AG04450 (cell line): ENCODE results near the gene FOXQ1. TPM values are rescaled to one million over a fixed set of nuclear protein-coding genes. Genes with fewer than 3 reads are reported as not detected.
"Not testable (repeated sequence)": the region's sequence is repeated elsewhere in the genome, so short reads cannot be mapped to it uniquely, and the experiment has no call there.

ENCODE experiments used
- CTCF ChIA-PET: fragments of 300-600, 350-600 bp; formaldehyde crosslinking; extraction: SDS; loops from one replicate; lab custom pipeline; 2022; ENCODE audit warnings: antibody characterized with exemption, inconsistent platforms; lab: Charles Lee
- POLR2A ChIA-PET: fragments of 350-600 bp; formaldehyde crosslinking; extraction: SDS; loops from one replicate; lab custom pipeline; 2021; ENCODE audit warnings: antibody characterized with exemption, inconsistent platforms; lab: Yijun Ruan, JAX
- DNase-seq: peaks from one replicate; pipeline ENCODE4 v3.0.0-alpha.2; 2011; ENCODE audit warnings: low read depth, low spot score
- H3K27ac ChIP-seq: one replicate; pipeline ENCODE4 v1.5.1; 2012; ENCODE audit warnings: low read depth, low read length, control low read depth
- H3K27me3 ChIP-seq: one replicate; pipeline ENCODE4 v1.6.0; 2012; ENCODE audit warnings: low read length; ENCODE audit not compliant: control insufficient read depth, insufficient read depth
- H3K4me3 ChIP-seq: 2 replicates; pipeline ENCODE4 v1.5.1; 2011; ENCODE audit warnings: mild to moderate bottlenecking, low read depth, low read length, control low read depth
- H3K9me3 ChIP-seq: 2 replicates; pipeline ENCODE4 v1.5.1; 2012; ENCODE audit warnings: low read length; ENCODE audit not compliant: control insufficient read depth, insufficient read depth
- polyA plus RNA-seq: library from polyadenylated mRNA; depleted of rRNA; stranded (reverse); fragments of >200 nt; gene quantifications from 2 replicates; pipeline ENCODE4 v1.2.3, GENCODE V29; 2011
- TF ChIP-seq, protein P1 (sequence below): IDR thresholded peaks from 2 replicates; pipeline ENCODE4 v1.5.1; 2011; ENCODE audit warnings: low read depth, low read length, control low read depth, inconsistent platforms

The FOXQ1 gene
- polyA plus RNA-seq, 1 experiment, result 0.07 TPM

GRCh38 chr6:1346558-1347091 is 34.7 kb downstream of the FOXQ1 start:
- Histone ChIP-seq H3K27ac (no peak overlapping the region), H3K27me3 (no peaks in the 10 kb centered on the region), H3K9me3 (no peaks in the 10 kb centered on the region), H3K4me3 (no peak overlapping the region)
- DNase-seq, result no peak
- ChIA-PET CTCF (interaction anchor here (0.7 to 1.7 kb wide), 4 partner anchors 11 to 754 kb away, joined by 3 to 12 read pairs (median 4); no protein-coding TSS in a partner anchor), POLR2A (interaction anchor here (0.6 kb wide), 1 partner anchor 10 kb away, joined by 5 read pairs; no protein-coding TSS in a partner anchor)
- TF ChIP-seq, protein P1, sequence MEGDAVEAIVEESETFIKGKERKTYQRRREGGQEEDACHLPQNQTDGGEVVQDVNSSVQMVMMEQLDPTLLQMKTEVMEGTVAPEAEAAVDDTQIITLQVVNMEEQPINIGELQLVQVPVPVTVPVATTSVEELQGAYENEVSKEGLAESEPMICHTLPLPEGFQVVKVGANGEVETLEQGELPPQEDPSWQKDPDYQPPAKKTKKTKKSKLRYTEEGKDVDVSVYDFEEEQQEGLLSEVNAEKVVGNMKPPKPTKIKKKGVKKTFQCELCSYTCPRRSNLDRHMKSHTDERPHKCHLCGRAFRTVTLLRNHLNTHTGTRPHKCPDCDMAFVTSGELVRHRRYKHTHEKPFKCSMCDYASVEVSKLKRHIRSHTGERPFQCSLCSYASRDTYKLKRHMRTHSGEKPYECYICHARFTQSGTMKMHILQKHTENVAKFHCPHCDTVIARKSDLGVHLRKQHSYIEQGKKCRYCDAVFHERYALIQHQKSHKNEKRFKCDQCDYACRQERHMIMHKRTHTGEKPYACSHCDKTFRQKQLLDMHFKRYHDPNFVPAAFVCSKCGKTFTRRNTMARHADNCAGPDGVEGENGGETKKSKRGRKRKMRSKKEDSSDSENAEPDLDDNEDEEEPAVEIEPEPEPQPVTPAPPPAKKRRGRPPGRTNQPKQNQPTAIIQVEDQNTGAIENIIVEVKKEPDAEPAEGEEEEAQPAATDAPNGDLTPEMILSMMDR, result no peak

DNA sequence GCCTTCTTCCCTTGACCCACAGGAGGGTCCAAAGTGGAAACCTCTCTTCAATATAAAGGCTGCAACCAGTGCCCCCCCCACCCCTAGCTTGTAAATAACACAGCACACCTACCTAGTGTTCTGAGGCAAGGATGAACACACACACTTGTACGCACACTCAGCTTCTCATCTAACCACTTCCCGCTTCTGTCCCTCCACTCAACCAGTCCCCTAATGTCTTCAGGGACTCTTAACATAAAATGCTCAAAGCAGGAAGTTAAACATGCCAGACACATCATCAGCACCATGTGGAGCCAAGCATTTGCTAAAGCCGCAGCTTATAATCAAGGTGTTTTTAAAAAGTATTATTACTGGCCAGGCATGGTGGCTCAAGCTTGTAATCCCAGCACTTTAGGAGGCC is 35.3 kb downstream of the FOXQ1 start:
- H3K27ac ChIP-seq, result no peak overlapping the region
- TF ChIP-seq, protein P1, result no peak
- DNase-seq, result no peak
- H3K27me3 ChIP-seq, result no peaks in the 10 kb centered on the region
- POLR2A ChIA-PET, result no interaction called here
- CTCF ChIA-PET, result interaction anchor here (0.7 to 1.7 kb wide), 4 partner anchors 11 to 754 kb away, joined by 3 to 12 read pairs (median 4); no protein-coding TSS in a partner anchor
- no peaks in the 10 kb centered on the region for H3K9me3 ChIP-seq
- H3K4me3 ChIP-seq, result no peak overlapping the region

DNA sequence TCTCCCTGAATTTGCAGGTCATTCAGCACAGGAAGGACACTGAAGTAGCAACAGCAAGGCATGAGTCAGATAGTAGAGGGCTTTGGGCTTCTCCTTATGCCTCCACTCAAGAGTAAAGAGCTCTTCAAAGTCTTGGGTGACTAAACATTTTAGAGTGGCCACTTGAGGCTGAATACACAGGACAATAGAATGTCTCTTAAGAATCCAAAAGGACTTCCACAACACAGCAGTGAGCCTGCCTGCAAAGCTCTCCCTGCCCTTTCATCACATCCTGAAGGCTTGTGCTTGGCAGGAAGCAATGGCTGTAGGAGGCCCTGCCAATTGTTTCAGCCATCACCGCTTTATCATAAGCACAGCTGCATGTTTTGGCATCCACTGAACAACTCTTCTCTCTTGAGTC is 36.8 kb downstream of the FOXQ1 start:
- no peak for DNase-seq
- Histone ChIP-seq H3K4me3 (no peak overlapping the region), H3K9me3 (no peaks in the 10 kb centered on the region), H3K27ac (no peak overlapping the region), H3K27me3 (no peaks in the 10 kb centered on the region)
- ChIA-PET POLR2A (interaction anchor here (0.7 kb wide), 1 partner anchor 22 kb away, joined by 3 read pairs; no protein-coding TSS in a partner anchor), CTCF (no interaction called here)
- TF ChIP-seq, protein P1, result no peak

GRCh38 chr6:1349655-1350054 is 37.8 kb downstream of the FOXQ1 start:
- H3K4me3 ChIP-seq, result no peak overlapping the region
- DNase-seq, result no peak
- TF ChIP-seq, protein P1, result no peak
- no peaks in the 10 kb centered on the region for H3K27me3 ChIP-seq
- ChIA-PET CTCF (no interaction called here), POLR2A (no interaction called here)
- H3K9me3 ChIP-seq, result no peaks in the 10 kb centered on the region
- H3K27ac ChIP-seq, result no peak overlapping the region

DNA sequence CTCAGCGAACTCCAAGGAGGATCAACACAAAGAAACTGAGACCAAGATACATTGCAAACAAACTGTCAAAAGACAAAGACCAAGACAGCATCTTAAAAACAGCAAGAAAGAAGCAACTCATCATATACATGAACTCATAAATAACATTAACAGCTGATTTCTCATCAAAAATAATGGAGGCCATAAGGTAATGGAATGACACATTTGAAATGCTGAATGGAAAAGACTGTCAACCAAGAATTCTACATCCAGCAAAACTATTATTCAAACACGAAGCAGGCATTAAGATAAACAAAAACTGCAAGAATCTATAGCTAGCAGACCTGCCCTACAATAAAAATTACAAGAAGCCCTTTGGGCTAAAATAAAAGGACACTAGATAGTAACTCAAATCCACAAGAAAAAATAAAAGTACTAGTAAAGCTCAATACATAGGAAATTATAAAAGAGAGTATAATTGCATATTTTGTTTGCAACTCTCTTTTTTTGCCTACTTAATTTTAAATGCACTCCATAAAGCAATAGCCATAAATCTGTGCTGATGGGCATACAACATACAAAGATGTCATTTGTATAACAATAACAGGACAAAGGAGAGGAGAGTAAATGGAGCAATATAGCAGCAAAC is 39.6 kb downstream of the FOXQ1 start:
- no peak for DNase-seq
- CTCF ChIA-PET, result no interaction called here
- Histone ChIP-seq H3K4me3 (no peak overlapping the region), H3K27ac (no peak overlapping the region), H3K27me3 (no peaks in the 10 kb centered on the region), H3K9me3 (no peaks in the 10 kb centered on the region)
- TF ChIP-seq, protein P1, result no peak
- POLR2A ChIA-PET, result no interaction called here

DNA sequence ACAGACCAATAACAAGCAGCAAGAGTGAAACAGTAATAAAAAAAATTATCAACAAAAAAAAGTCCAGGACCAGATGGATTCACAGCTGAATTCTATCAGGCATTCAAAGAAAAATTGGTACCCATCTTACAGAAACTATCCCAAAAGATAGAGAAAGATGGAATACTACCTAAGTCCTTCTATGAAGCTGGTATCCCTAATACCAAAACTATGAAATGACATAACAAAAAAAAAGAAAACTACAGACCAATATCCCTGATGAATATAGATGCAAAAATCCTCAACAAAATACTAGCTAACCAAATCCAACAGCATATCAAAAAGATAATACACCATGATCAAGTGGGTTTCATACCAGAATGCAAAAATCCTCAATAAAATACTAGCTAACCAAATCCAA is 43.2 kb downstream of the FOXQ1 start:
- H3K27me3 ChIP-seq, H3K27ac ChIP-seq, POLR2A ChIA-PET, H3K4me3 ChIP-seq, H3K9me3 ChIP-seq, DNase-seq: not testable (repeated sequence)
- CTCF ChIA-PET, result interaction anchor here (1.1 kb wide), 1 partner anchor 26 kb away, joined by 3 read pairs; no protein-coding TSS in a partner anchor

GRCh38 chr6:1361717-1362116 is 49.8 kb downstream of the FOXQ1 start:
- CTCF ChIA-PET, DNase-seq, POLR2A ChIA-PET, H3K27me3 ChIP-seq, H3K9me3 ChIP-seq, H3K4me3 ChIP-seq, H3K27ac ChIP-seq: not testable (repeated sequence)
